Epidermal melanocyte (primary cell): ENCODE measurements around the gene PRKCB.
"Not testable (repeated sequence)": the region's sequence is repeated elsewhere in the genome, so short reads cannot be mapped to it uniquely, and the experiment has no call there.

Experiments
- DNase-seq: peaks from one replicate; pipeline ENCODE4 v3.0.0; 2011; ENCODE audit warnings: low spot score; ENCODE audit not compliant: insufficient read length

PRKCB gene

DNA sequence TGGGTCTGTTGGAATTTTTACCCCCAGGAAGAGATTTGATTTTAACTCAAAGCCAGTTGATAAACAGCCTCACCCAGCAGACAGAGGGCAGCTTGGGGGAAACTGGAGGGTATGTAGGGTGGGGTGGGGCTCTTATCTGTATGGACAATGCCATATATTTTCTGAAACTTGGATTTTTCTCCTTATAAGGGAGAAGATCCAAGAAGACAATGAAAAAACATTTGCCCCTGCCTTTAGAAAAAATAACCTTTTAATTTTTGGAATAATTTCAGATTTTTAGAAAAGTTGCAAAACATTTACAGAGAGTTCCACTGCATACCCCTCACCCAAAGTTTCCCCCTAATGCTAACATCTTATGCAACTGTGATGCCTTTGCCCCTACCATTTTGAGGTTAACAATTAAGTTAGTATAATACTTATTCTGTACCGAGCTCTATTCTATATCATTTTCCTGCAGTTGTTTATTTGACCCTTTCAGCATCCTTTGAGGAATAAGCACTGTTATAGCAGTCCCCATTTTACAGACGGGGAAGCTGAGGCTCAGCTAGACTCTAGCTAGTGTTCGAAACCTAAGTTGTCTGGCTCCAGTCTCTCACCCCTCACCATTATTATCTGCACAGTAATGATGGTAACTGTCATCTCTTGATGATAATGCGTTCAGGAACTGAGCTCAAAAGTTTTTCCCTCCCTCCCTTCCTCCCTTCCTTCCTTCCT lies 66.4 kb downstream of the PRKCB start:
- no peak for DNase-seq

GRCh38 chr16:23902748-23903414 lies 67.1 kb downstream of the PRKCB start:
- no peak for DNase-seq

GRCh38 chr16:23905027-23905426 lies 69.2 kb downstream of the PRKCB start:
- DNase-seq: peak; percentile 54

- no peak for DNase-seq
Measured at GRCh38 chr16:23907457-23907902, 71.7 kb downstream of the PRKCB start.

DNA sequence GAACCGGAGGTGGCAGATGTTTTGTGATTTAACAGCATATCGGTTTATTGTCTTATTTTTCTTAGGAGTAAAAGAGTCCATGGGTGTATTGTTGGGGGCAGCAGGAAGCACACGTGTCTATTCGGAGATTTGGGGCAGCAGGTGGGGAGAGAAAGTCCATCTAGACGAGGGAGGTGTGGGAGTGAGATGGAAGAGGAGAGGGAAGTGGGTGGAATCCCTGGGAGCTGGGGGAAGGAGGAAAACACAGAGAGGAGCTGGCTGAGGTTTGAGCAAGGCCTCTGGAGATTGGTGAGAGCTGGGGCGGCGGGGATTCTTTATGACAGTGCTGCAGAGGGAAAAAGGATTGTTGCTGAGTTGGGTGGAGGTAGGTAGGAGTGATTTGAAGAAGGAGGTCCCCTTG lies 72.1 kb downstream of the PRKCB start:
- no peak for DNase-seq

- no peak for DNase-seq
Measured at GRCh38 chr16:23908790-23909189, 73.0 kb downstream of the PRKCB start.

- no peak for DNase-seq
Measured at GRCh38 chr16:23909792-23910418, 74.1 kb downstream of the PRKCB start.

- no peak for DNase-seq
Measured at GRCh38 chr16:23914946-23915530, 79.3 kb downstream of the PRKCB start.

- not testable (repeated sequence) for DNase-seq
Measured at GRCh38 chr16:23916552-23916951, 80.8 kb downstream of the PRKCB start.

- no peak for DNase-seq
Measured at GRCh38 chr16:23917621-23918020, 81.8 kb downstream of the PRKCB start.

GRCh38 chr16:23920446-23920845 lies 84.7 kb downstream of the PRKCB start:
- DNase-seq: no peak

GRCh38 chr16:23920899-23921298 lies 85.1 kb downstream of the PRKCB start:
- DNase-seq: no peak

DNA sequence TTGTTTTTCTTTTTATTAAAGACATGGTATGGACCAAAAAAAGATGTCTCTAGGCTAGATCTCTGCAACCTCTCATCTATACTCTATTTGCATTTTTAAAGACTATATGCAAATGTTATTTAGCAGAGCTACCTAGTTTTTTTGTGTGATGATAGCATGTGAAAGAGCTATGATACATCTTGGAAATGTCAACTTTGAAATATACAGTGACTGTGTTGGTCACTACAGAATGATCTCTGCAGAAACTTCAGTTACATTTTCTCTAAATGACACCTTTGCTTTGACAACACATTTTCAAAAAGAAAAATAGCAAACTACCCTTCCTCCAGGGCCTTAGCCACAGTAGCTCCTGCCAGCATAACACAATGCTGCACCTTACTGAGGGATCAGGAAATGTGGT lies 86.6 kb downstream of the PRKCB start:
- DNase-seq: no peak

DNA sequence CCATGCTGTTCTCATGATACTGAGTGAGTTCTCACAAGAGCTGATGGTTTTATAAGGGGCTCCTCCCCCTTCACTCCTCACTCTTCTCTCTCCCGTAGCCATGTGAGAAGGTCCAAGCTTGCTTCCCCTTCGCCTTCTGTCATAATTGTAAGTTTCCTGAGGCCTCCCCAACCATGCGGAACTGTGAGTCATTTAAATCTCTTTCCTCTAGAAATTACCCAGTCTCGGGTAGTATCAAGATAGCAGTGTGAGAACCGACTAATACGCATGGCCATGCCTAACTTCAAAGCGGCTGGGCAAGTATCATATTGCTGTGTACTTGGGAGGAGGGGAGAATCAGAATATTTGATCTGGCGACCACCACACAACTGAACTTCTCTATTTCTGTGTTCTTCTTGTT lies 88.3 kb downstream of the PRKCB start:
- no peak for DNase-seq

GRCh38 chr16:23927796-23928195 lies 92.0 kb downstream of the PRKCB start:
- no peak for DNase-seq

DNA sequence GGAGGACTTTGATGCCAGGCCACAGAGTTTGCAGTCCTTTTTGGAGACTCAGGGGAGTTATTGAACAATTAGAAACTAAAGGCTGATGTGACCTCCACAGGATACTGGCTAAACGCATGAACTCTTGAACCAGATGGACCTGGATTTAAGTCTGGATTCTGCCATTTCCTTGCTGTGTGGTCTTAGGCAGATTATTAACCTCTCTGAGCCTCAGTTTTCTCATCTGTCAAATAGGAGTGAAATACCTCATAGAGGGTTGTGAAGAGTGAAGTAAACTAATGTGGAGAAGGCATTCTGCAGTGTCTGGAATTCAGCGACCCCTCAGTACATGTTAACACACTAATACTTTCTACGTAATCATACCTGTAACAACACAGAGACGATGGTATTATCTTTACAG lies 93.5 kb downstream of the PRKCB start:
- no peak for DNase-seq

GRCh38 chr16:23929856-23930255 lies 94.1 kb downstream of the PRKCB start:
- no peak for DNase-seq

- DNase-seq: no peak
Measured at GRCh38 chr16:23930791-23931190, 95.0 kb downstream of the PRKCB start.

DNA sequence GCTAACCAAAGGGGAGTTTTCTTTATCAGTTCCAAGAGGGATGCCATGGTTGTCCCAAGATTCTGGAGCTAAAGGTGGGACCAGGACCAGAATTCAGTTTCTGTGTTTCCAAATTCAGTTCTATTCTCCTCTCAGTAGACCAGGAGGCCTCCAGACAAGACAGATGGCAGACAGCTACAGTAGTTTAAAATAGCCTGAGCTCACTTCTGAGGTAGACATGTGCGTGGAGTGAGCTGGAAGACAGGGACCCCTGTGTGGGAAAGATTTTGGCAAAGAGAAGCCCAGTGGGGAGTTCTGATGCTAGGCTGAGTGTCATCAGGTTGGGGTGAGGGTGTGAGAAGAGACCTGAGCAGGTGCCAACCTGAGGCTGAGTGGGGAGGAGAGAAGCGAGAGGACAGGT lies 95.4 kb downstream of the PRKCB start:
- no peak for DNase-seq

DNA sequence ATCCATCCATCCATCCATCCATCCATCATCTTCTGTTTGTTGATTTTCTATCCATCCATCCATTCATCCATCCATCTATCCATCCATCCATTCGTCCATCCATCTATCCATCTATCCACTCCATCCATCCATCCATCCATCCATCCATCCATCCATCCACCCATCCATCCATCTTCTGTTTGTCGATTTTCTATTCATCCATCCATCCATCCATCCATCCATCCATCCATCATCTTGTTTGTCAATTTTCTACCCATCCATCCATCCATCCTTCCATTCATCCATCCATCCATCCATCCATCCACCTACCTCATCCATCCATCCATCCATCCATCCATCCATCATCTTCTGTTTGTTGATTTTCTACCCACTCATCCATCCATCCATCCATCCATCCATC lies 97.9 kb downstream of the PRKCB start:
- DNase-seq: not testable (repeated sequence)

- no peak for DNase-seq
Measured at GRCh38 chr16:23934610-23935236, 98.9 kb downstream of the PRKCB start.

- no peak for DNase-seq
Measured at GRCh38 chr16:23940111-23940510, 104.3 kb downstream of the PRKCB start.
